OCI-LY7 (cell line): ENCODE measurements around the gene ADIG. TPM values are rescaled to one million over a fixed set of nuclear protein-coding genes. Genes with fewer than 3 reads are reported as not detected.

ENCODE experiments used
- BruUV-seq: library from RNA; stranded (reverse); fragments of 400-500 nt; replicated peaks from 2 replicates; lab custom pipeline; 2021; lab: Mats Ljungman, UMichigan
- CTCF ChIA-PET: fragments of 300-600 bp; sonication (Branson Sonifier 250); formaldehyde crosslinking; loops from one replicate; lab custom pipeline; 2022; ENCODE audit warnings: antibody characterized with exemption; ENCODE audit not compliant: unreplicated experiment; lab: Charles Lee
- POLR2A ChIA-PET: fragments of 300-600 bp; sonication (Branson Sonifier 250); formaldehyde crosslinking; loops from one replicate; lab custom pipeline; 2022; ENCODE audit warnings: antibody characterized with exemption; lab: Charles Lee
- DNase-seq: peaks from one replicate; pipeline ENCODE4 v3.0.0-alpha.2; 2015; ENCODE audit warnings: low spot score
- H2AFZ ChIP-seq: fragments of 200-600 bp; sonication (generic), shearing (Covaris generic); 2 replicates; pipeline ENCODE4 v1.6.1; 2014; ENCODE audit warnings: mild to moderate bottlenecking, antibody characterized with exemption, low read length, moderate library complexity
- H3K27ac ChIP-seq: fragments of 200-600 bp; sonication (generic); 2 replicates; pipeline ENCODE4 v1.5.1; 2014; ENCODE audit warnings: mixed run types, low read depth, mild to moderate bottlenecking, moderate library complexity, low read length, inconsistent platforms; ENCODE audit not compliant: poor library complexity, severe bottlenecking
- H3K36me3 ChIP-seq: fragments of 200-600 bp; sonication (generic); 2 replicates; pipeline ENCODE4 v1.6.1; 2014; ENCODE audit warnings: mild to moderate bottlenecking, antibody characterized with exemption, low read length, moderate library complexity, mixed read lengths; ENCODE audit not compliant: insufficient read depth
- H3K4me1 ChIP-seq: fragments of 200-600 bp; sonication (generic); 2 replicates; pipeline ENCODE4 v1.5.1; 2014; ENCODE audit warnings: mild to moderate bottlenecking, low read length; ENCODE audit not compliant: insufficient read depth, poor library complexity, severe bottlenecking
- H3K4me2 ChIP-seq: fragments of 200-600 bp; sonication (generic); 2 replicates; pipeline ENCODE4 v1.6.1; 2014; ENCODE audit warnings: mild to moderate bottlenecking, low read length
- H3K4me3 ChIP-seq: fragments of 200-600 bp; sonication (generic); 2 replicates; pipeline ENCODE4 v1.5.1; 2014; ENCODE audit warnings: mild to moderate bottlenecking, low read depth, low read length; ENCODE audit not compliant: poor library complexity, severe bottlenecking
- H3K79me2 ChIP-seq: fragments of 200-600 bp; sonication (generic); 2 replicates; pipeline ENCODE4 v1.6.1; 2016; ENCODE audit warnings: low read depth, mild to moderate bottlenecking, low read length, moderate library complexity, mixed read lengths; ENCODE audit not compliant: insufficient read depth
- H3K9me2 ChIP-seq: fragments of 200-600 bp; sonication (generic); 2 replicates; pipeline ENCODE4 v1.6.1; 2016; ENCODE audit warnings: mild to moderate bottlenecking, low read length, mixed read lengths; ENCODE audit not compliant: insufficient read depth
- H3K9me3 ChIP-seq: fragments of 200-600 bp; sonication (generic); 2 replicates; pipeline ENCODE4 v1.6.1; 2014; ENCODE audit warnings: mild to moderate bottlenecking, mixed run types, low read length, mixed read lengths
- H4K20me1 ChIP-seq: fragments of 200-600 bp; sonication (generic); 2 replicates; pipeline ENCODE4 v1.6.1; 2014; ENCODE audit warnings: mild to moderate bottlenecking, antibody characterized with exemption, low read length, moderate library complexity, mixed read lengths; ENCODE audit not compliant: insufficient read depth
- EZH2phosphoT487 ChIP-seq: fragments of 200-600 bp; sonication (generic); IDR thresholded peaks from 2 replicates; pipeline ENCODE4 v1.6.1; 2018; ENCODE audit warnings: low read depth, borderline replicate concordance, mild to moderate bottlenecking, mixed run types, antibody characterized with exemption, low read length, moderate library complexity, mixed read lengths
- intact Hi-C: fragments of 100-400 bp; cut with micrococcal nuclease; formaldehyde crosslinking; loops from one replicate; pipeline ENCODE4 v1.10.0; 2022; ENCODE audit not compliant: unreplicated experiment
- total RNA-seq, 2 experiments: library from RNA; depleted of rRNA in 1 of 2; stranded (reverse); fragments of >200 nt in 1 of 2; shearing (Covaris generic) in 1 of 2; gene quantifications; 2 replicates each; pipeline ENCODE4 v1.2.3, GENCODE V29; 2014 to 2022
- TF ChIP-seq, protein P1 (sequence below): fragments of 200-600 bp; sonication (generic); conservative IDR thresholded peaks from 2 replicates; pipeline ENCODE4 v1.5.1; 2014; ENCODE audit warnings: mild to moderate bottlenecking, antibody characterized with exemption, low read length, moderate library complexity, mixed read lengths

The ADIG gene
- total RNA-seq, 2 experiments from 2014 or later = not detected

DNA sequence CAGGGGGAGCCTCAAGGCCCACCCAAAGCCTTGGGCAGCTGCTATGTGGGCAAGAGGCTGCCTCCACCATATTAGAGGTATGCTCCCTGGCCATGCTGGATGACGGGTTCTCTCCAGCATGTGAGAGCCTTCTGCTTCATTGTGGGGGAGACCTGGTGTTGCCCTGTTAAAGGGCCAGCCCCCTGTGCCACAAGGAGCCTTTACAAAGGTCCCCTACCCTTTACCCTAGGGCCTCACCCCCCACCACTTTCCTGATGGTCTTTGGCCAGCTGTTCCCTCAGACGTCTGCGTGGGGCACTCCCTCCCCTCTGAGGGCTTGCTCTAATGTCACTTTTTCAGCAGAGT is 5.2 kb downstream of the ADIG start:
- no peak overlapping the region for H3K27ac ChIP-seq
- TF ChIP-seq EZH2phosphoT487 = no peak
- TF ChIP-seq, protein P1, sequence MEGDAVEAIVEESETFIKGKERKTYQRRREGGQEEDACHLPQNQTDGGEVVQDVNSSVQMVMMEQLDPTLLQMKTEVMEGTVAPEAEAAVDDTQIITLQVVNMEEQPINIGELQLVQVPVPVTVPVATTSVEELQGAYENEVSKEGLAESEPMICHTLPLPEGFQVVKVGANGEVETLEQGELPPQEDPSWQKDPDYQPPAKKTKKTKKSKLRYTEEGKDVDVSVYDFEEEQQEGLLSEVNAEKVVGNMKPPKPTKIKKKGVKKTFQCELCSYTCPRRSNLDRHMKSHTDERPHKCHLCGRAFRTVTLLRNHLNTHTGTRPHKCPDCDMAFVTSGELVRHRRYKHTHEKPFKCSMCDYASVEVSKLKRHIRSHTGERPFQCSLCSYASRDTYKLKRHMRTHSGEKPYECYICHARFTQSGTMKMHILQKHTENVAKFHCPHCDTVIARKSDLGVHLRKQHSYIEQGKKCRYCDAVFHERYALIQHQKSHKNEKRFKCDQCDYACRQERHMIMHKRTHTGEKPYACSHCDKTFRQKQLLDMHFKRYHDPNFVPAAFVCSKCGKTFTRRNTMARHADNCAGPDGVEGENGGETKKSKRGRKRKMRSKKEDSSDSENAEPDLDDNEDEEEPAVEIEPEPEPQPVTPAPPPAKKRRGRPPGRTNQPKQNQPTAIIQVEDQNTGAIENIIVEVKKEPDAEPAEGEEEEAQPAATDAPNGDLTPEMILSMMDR = no peak
- CTCF ChIA-PET = no interaction called here
- no peaks in the 10 kb centered on the region for H3K79me2 ChIP-seq
- no peaks in the 10 kb centered on the region for H3K9me3 ChIP-seq
- POLR2A ChIA-PET = no interaction called here
- DNase-seq = no peak
- no peak overlapping the region for H3K4me2 ChIP-seq
- H3K4me1 ChIP-seq = no peaks in the 10 kb centered on the region
- H3K36me3 ChIP-seq = no peaks in the 10 kb centered on the region
- intact Hi-C loops = no loop called here
- no peaks in the 10 kb centered on the region for H3K9me2 ChIP-seq
- H3K4me3 ChIP-seq = no peak overlapping the region
- H2AFZ ChIP-seq = no peak overlapping the region
- BruUV-seq = no TSS peak
- no peaks in the 10 kb centered on the region for H4K20me1 ChIP-seq

DNA sequence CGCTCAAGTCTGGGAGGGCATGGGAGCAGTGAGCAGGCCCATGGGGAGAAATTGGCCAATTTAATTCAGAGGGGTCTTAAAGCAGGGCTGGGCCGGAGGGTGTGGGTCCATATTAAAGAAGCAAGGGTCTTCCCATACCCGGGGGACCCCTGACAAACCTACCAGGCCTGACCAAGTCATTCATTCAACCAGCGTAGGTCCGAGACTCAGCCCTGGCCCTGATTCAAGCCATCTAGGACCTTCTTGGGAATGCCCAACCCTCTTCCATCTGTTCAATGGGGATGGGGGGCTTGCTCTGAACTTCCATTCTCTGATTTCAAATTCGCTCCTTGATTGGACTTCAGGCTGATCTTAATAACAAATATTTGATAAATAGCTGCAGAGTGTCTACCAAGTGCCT is 7.3 kb downstream of the ADIG start:
- H3K4me2 ChIP-seq = no peak overlapping the region
- BruUV-seq = no TSS peak
- ChIA-PET CTCF (no interaction called here), POLR2A (no interaction called here)
- H3K4me3 ChIP-seq = no peak overlapping the region
- H3K4me1 ChIP-seq = no peaks in the 10 kb centered on the region
- no peak overlapping the region for H2AFZ ChIP-seq
- no peaks in the 10 kb centered on the region for H3K79me2 ChIP-seq
- no peaks in the 10 kb centered on the region for H3K9me2 ChIP-seq
- H3K27ac ChIP-seq = no peak overlapping the region
- TF ChIP-seq EZH2phosphoT487 = no peak
- TF ChIP-seq, protein P1 = no peak
- DNase-seq = no peak
- no peaks in the 10 kb centered on the region for H4K20me1 ChIP-seq
- intact Hi-C loops = no loop called here
- no peaks in the 10 kb centered on the region for H3K9me3 ChIP-seq
- no peaks in the 10 kb centered on the region for H3K36me3 ChIP-seq

DNA sequence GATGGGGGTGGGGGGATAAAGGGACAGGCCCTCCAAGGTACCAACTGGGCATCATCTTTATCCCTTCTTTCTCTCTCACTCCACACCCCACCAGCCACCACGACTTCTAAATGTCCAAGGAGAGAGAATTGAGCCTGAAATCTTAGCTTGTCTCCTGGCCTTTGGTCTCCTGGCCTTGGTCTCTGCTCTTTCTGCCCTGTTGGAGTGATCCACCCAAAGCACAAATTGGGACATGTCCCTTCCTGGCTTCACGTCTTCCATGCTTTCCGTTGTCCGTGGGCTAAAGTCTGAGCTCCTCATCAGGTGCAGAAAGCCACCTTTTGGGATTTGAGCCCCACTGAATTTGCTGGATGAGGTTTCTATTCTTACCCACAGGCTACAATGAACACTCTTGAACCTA is 8.4 kb downstream of the ADIG start:
- ChIA-PET POLR2A (no interaction called here), CTCF (no interaction called here)
- Histone ChIP-seq H2AFZ (no peak overlapping the region), H3K9me2 (no peaks in the 10 kb centered on the region), H3K27ac (no peak overlapping the region), H3K4me1 (no peaks in the 10 kb centered on the region), H3K9me3 (no peaks in the 10 kb centered on the region), H3K4me3 (no peak overlapping the region), H3K79me2 (no peaks in the 10 kb centered on the region), H3K4me2 (no peak overlapping the region), H3K36me3 (no peaks in the 10 kb centered on the region), H4K20me1 (no peaks in the 10 kb centered on the region)
- intact Hi-C loops = no loop called here
- BruUV-seq = no TSS peak
- no peak for DNase-seq
- TF ChIP-seq, protein P1 = no peak
- no peak for TF ChIP-seq EZH2phosphoT487
